Heart left ventricle (tissue), 13 donors: Measurements from ENCODE around the gene COL4A6.

Experiments used
- CTCF ChIP-seq, 12 donors: fragments of 200-600 bp; sonication (generic) in 4 of 12; IDR thresholded peaks; one replicate each; pipeline versions ENCODE4 v1.5.0 to v1.8.0; 2018 to 2022; ENCODE audit warnings: antibody characterized with exemption in 12 of 12, mild to moderate bottlenecking in 5 of 12
- POLR2A ChIP-seq, 2 donors: fragments of 450-650 bp; IDR thresholded peaks; one replicate each; pipeline ENCODE4 v1.6.1; 2017; ENCODE audit warnings: antibody characterized with exemption in 2 of 2, mild to moderate bottlenecking in 2 of 2, moderate library complexity in 2 of 2
- donor health status: ischemic (EF 13 %, LVEDD 7.1; RV severe dilation, severe dysfunction).
- donor health status: DM: no; HTN: yes; CAD: no.
- donor health status: DM: no; HTN: no; CAD: no.
- donor health status: ischemic (EF 25% LVEDD 6.9; RV normal size, moderate dysfunction).
- donor health status: ischemic (EF 25% LVEDD 5.7; RV mildly dilated, moderate dysfunction).
- donor health status: ischemic (EF 35%, LVEDD 5.7; RV mildly dilated, moderate dysfunction).
- donor health status: nonischemic (EF 11% LVEDD 7.7; RV severe dilation, severe dysfunction).
- donor health status: DM: yes; HTN: yes; CAD: no.
- donor health status: PGD.
- donor health status: ischemic (EF 29% LVEDD 5.4; RV normal size, mild dysfunction).
- donor health status: nonischemic (EF 23%, LVEDD 6.1; RV moderate dilation, normal function).

GRCh38 chrX:108307132-108308085, 130.8 kb downstream of the COL4A6 start:
- TF ChIP-seq CTCF (IDR thresholded peaks at IDR 0.05) (peak in 3 of 12 donors; percentile 10 to 24 (median 12)), POLR2A (IDR thresholded peaks at IDR 0.05) (no peak)
